Ishikawa (cell line): Measurements from ENCODE around the gene PARN.

Source experiments
- CEBPB ChIP-seq: IDR thresholded peaks from 2 replicates; pipeline ENCODE4 v1.6.1; 2012
- EGR1 ChIP-seq: IDR thresholded peaks from 2 replicates; pipeline ENCODE4 v1.6.1; 2012
- MAX ChIP-seq: IDR thresholded peaks from 2 replicates; pipeline ENCODE4 v1.6.1; 2012
- NFIC ChIP-seq: IDR thresholded peaks from 2 replicates; pipeline ENCODE4 v1.6.1; 2012
- REST ChIP-seq: IDR thresholded peaks from 2 replicates; pipeline ENCODE4 v1.6.1; 2012; ENCODE audit warnings: low read depth, mild to moderate bottlenecking
- TAF1 ChIP-seq: IDR thresholded peaks from 2 replicates; pipeline ENCODE4 v1.6.1; 2012; ENCODE audit warnings: low read depth, mild to moderate bottlenecking
- TCF12 ChIP-seq: IDR thresholded peaks from 2 replicates; pipeline ENCODE4 v1.6.1; 2012; ENCODE audit warnings: low read depth
- USF1 ChIP-seq: IDR thresholded peaks from 2 replicates; pipeline ENCODE4 v1.6.1; 2012
- YY1 ChIP-seq: IDR thresholded peaks from 2 replicates; pipeline ENCODE4 v1.6.1; 2012; ENCODE audit warnings: low read depth
- ZBTB7A ChIP-seq: IDR thresholded peaks from 2 replicates; pipeline ENCODE4 v1.6.1; 2012; ENCODE audit warnings: low read depth

GRCh38 chr16:14511800-14512135 lies 118.3 kb downstream of the PARN start:
- TF ChIP-seq MAX, result no peak
- no peak for TF ChIP-seq NFIC
- no peak for TF ChIP-seq TAF1
- TF ChIP-seq ZBTB7A, result no peak
- no peak for TF ChIP-seq REST
- no peak for TF ChIP-seq EGR1
- no peak for TF ChIP-seq USF1
- TF ChIP-seq CEBPB, result no peak
- TF ChIP-seq TCF12, result no peak
- TF ChIP-seq YY1, result no peak
